ENCODE data around the gene ARR3. TPM values are rescaled to one million over a fixed set of nuclear protein-coding genes. Genes with fewer than 3 reads are reported as not detected.

ARR3 gene
- total and polyA plus RNA-seq, 7 donors, result not detected

DNA sequence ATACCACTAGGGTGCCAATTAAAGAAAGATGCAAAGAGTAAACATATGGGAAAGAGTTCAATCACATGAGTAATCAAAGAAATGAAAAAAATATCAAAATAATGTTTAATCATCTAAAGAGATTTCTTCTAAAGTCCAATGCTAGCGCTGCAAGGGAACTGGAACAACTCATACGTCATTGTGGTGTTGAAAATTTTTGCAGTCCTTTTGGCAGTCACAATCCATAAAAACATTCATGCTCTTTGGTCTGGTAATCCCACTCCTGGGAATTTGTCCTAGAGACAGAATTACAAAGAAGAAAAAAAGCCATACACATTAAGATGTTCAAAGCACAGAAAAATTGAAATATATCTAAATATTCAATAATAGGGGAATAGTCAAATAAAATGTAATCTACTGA lies 12.7 kb upstream of the ARR3 start:
- intact Hi-C loops (cut with DNase I), result no loop called here
- no peaks in the 10 kb centered on the region for H3K36me3 ChIP-seq (ENCODE audit: insufficient read depth in 1 of 2, low read depth in 1 of 2)
- 45 to 64% (median 60%) methylated on average over 2 of the region's 2 CpGs for WGBS, 3 donors
- DNase-seq (no peak), ATAC-seq (no peak)
- H3K4me1 ChIP-seq, result no peaks in the 10 kb centered on the region
- peaks cover 0 to 10% (median 0%) of the 10 kb centered on the region in 3 donors for H3K27me3 ChIP-seq (ENCODE audit: insufficient read depth in 3 of 3, low read length in 2 of 3)
- TF ChIP-seq, protein P1, sequence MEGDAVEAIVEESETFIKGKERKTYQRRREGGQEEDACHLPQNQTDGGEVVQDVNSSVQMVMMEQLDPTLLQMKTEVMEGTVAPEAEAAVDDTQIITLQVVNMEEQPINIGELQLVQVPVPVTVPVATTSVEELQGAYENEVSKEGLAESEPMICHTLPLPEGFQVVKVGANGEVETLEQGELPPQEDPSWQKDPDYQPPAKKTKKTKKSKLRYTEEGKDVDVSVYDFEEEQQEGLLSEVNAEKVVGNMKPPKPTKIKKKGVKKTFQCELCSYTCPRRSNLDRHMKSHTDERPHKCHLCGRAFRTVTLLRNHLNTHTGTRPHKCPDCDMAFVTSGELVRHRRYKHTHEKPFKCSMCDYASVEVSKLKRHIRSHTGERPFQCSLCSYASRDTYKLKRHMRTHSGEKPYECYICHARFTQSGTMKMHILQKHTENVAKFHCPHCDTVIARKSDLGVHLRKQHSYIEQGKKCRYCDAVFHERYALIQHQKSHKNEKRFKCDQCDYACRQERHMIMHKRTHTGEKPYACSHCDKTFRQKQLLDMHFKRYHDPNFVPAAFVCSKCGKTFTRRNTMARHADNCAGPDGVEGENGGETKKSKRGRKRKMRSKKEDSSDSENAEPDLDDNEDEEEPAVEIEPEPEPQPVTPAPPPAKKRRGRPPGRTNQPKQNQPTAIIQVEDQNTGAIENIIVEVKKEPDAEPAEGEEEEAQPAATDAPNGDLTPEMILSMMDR (IDR thresholded peaks at IDR 0.05), result no peak
- no peak overlapping the region for H3K4me3 ChIP-seq
- H3K9me3 ChIP-seq, result no peaks in the 10 kb centered on the region
- H3K27ac ChIP-seq, result no peak overlapping the region

DNA sequence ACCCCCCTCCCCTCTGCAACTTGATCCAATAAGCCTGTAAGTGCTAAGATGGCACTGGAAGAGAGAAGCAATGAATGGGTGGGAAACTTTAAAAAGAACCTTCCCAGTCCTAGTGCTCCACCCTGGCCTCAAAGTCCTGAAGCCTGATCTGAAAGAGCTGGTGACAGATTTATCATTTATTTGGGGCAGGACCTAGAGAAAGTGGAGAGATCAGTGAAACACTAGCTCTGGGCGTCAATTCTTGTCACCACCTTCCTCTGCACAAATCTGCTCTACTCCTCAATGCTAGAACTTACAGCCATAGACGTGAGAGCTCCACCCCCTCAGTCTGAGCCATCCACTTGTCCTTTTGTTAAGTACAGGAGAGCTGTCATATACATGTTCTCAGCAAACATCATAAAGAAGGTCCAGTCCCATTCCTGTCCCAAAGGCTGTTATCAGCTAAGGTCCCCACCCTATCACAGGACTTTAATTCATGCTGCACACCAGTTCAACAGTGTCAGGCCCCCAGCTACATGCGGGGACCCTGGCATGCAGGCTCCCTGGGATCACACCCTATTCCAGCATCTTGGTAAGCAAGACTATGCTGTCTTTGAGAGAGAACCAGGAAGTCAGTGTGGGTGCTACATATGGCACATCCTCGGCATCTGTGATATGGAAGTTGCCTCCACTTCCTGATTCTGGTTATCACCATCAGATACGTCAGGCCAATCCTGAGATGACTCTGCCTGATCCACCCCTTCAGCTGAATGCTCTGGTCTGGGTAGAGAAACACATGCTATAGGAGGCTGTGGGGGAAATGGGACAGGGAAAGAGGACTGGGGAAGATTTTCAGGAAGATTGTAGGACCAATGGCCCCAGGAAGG lies 10.5 kb upstream of the ARR3 start:
- TF ChIP-seq, protein P1 (IDR thresholded peaks at IDR 0.05), result no peak
- Histone ChIP-seq H3K4me1 (no peaks in the 10 kb centered on the region), H3K4me3 (no peak overlapping the region), H3K36me3 (ENCODE audit: insufficient read depth in 1 of 2, low read depth in 1 of 2) (no peaks in the 10 kb centered on the region), H3K27ac (no peak overlapping the region), H3K9me3 (no peaks in the 10 kb centered on the region), H3K27me3 (ENCODE audit: insufficient read depth in 3 of 3, low read length in 2 of 3) (peaks cover 0 to 5% (median 0%) of the 10 kb centered on the region in 3 donors)
- WGBS, 3 donors, result 67 to 88% (median 86%) methylated on average over 5 of the region's 5 CpGs
- ATAC-seq (no peak), DNase-seq (no peak)
- intact Hi-C loops (cut with DNase I), result no loop called here

DNA sequence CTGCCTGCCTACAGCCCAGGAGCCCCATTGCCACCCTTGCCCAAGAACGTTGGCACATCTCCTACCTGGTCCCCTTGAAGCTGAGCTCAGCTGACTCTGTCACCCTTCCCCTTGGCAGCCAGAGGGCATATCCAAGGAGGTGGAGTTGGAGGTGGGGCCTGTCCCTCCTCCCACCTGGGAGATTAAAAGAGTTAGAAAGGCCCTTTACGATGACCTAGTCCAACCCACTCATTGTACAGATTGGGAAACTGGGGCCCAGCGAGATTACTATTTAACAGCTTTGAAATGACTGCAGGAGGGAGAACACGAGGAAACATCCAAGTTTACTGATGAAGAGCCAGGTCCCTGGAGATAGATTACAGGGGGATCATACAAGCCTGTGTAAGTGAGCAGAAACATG lies 8.0 kb upstream of the ARR3 start, which contains the start of gene P2RY4:
Gene P2RY4, minus strand, starts transcription at position 101 of the 400 bp plus-strand sequence. CDS start 580 bp downstream, outside the sequence.
- no peaks in the 10 kb centered on the region for H3K4me1 ChIP-seq
- ATAC-seq, result no peak
- intact Hi-C loops (cut with DNase I), result no loop called here
- WGBS, 3 donors, result 54 to 70% (median 70%) methylated on average over 4 of the region's 4 CpGs
- no peaks in the 10 kb centered on the region for H3K36me3 ChIP-seq (ENCODE audit: insufficient read depth in 1 of 2, low read depth in 1 of 2)
- no peak within 1 kb of the TSS for H3K4me3 ChIP-seq
- TF ChIP-seq, protein P1 (IDR thresholded peaks at IDR 0.05), result no peak
- no peaks in the 10 kb centered on the region for H3K9me3 ChIP-seq
- H3K27me3 ChIP-seq (ENCODE audit: insufficient read depth in 3 of 3, low read length in 2 of 3), result peaks cover 0 to 10% (median 0%) of the 10 kb centered on the region in 3 donors
- H3K27ac ChIP-seq, result no peak within 1 kb of the TSS
- DNase-seq, result no peak

DNA sequence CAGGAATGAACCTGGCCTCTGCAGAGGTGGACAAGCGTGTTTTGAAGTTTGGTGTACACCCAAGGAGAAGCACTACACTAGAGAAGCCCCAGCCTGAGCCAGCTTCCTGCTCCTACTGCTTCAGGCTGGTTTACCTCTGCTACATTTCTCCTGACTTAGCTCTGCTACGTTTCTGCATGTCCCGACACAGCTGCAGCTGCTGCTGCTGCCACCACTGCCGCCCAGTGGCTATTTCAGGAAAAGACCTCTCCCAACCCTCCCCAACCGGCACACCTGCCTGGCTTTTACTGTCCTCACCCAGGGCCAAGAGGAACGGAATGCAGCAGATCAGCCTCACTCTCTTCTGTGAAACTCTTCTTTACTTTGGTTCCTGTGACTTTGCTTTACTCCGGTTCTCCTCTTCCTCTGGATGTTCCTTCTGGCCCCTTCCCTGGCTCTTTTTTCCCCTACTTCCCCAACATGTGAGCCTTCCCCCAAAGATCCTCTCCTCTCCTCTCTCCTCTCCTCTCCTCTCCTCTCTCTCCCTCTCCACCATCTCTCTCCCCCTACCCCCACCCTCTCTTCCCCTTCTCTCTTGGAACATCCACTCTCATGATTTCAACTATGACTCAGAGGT lies 5.1 kb upstream of the ARR3 start:
- intact Hi-C loops (cut with DNase I), result no loop called here
- ATAC-seq (no peak), DNase-seq (no peak)
- no peak overlapping the region for H3K27ac ChIP-seq
- no peaks in the 10 kb centered on the region for H3K36me3 ChIP-seq (ENCODE audit: insufficient read depth in 1 of 2, low read depth in 1 of 2)
- H3K4me3 ChIP-seq, result no peak overlapping the region
- peaks cover 0 to 12% (median 0%) of the 10 kb centered on the region in 3 donors for H3K27me3 ChIP-seq (ENCODE audit: insufficient read depth in 3 of 3, low read length in 2 of 3)
- TF ChIP-seq, protein P1 (IDR thresholded peaks at IDR 0.05), result peak; percentile 26
- no peaks in the 10 kb centered on the region for H3K4me1 ChIP-seq
- no peaks in the 10 kb centered on the region for H3K9me3 ChIP-seq
- WGBS, 3 donors, result 15 to 23% (median 18%) methylated on average over 7 of the region's 7 CpGs

All from psoas muscle (tissue), 8 donors.